HepG2 (cell line): ENCODE data around the gene PTGDS.

Source experiments
- ATF3 ChIP-seq: sonication (generic); formaldehyde crosslinking; IDR thresholded peaks from 2 replicates; pipeline ENCODE4 v1.4.0; 2020; ENCODE audit warnings: missing genetic modification reagents
- CHD2 ChIP-seq: IDR thresholded peaks from 2 replicates; pipeline ENCODE4 v1.6.1; 2011; ENCODE audit warnings: low read depth, low read length, improper control_type of control experiment
- CTCF ChIP-seq: sonication (generic); formaldehyde crosslinking; IDR thresholded peaks from 2 replicates; pipeline ENCODE4 v1.5.0; 2020; ENCODE audit warnings: mild to moderate bottlenecking, missing genetic modification reagents, moderate library complexity
- DNMT1 ChIP-seq: sonication (generic); formaldehyde crosslinking; IDR thresholded peaks from 2 replicates; pipeline ENCODE4 v1.5.1; 2020; ENCODE audit warnings: mild to moderate bottlenecking, missing genetic modification reagents
- KLF16 ChIP-seq, 2 experiments: sonication (generic) in 1 of 2; formaldehyde crosslinking in 1 of 2; IDR thresholded peaks; 2 replicates each; pipeline versions ENCODE4 v1.6.1 to v1.8.0; 2016 to 2023; ENCODE audit warnings: missing genetic modification reagents in 2 of 2, missing compliant biosample characterization in 1 of 2
- MAFG ChIP-seq: sonication (generic); formaldehyde crosslinking; IDR thresholded peaks from 2 replicates; pipeline ENCODE4 v1.5.1; 2020; ENCODE audit warnings: mild to moderate bottlenecking, missing genetic modification reagents
- PHF21A ChIP-seq: sonication (generic); formaldehyde crosslinking; IDR thresholded peaks from 2 replicates; pipeline ENCODE4 v1.5.0; 2020; ENCODE audit warnings: mild to moderate bottlenecking, missing genetic modification reagents
- POLR2A ChIP-seq, 2 experiments: IDR thresholded peaks; 2 replicates each; pipeline ENCODE4 v1.6.1; 2011; ENCODE audit warnings: low read depth in 2 of 2, low read length in 2 of 2, mild to moderate bottlenecking in 1 of 2, moderate library complexity in 1 of 2; ENCODE audit not compliant: insufficient read depth in 1 of 2
- SP4 ChIP-seq: sonication (generic); formaldehyde crosslinking; IDR thresholded peaks from 2 replicates; pipeline ENCODE4 v1.8.1; 2023; ENCODE audit warnings: mild to moderate bottlenecking, missing genetic modification reagents
- TCF7 ChIP-seq: sonication (generic); IDR thresholded peaks from 2 replicates; pipeline ENCODE4 v1.6.1; 2016; ENCODE audit warnings: antibody characterized with exemption, low read depth
- ZNF3 ChIP-seq: IDR thresholded peaks from 2 replicates; pipeline ENCODE4 v1.7.0; 2017; ENCODE audit warnings: inconsistent platforms
- ZNF496 ChIP-seq: sonication (generic); formaldehyde crosslinking; IDR thresholded peaks from 2 replicates; pipeline ENCODE4 v1.8.1; 2023; ENCODE audit warnings: mild to moderate bottlenecking, moderate library complexity, missing genetic modification reagents; ENCODE audit not compliant: insufficient replicate concordance
- ZNF629 ChIP-seq: sonication (generic); formaldehyde crosslinking; conservative IDR thresholded peaks from 2 replicates; pipeline ENCODE4 v1.5.0; 2020; ENCODE audit warnings: missing genetic modification reagents
- ZSCAN30 ChIP-seq: sonication (generic); formaldehyde crosslinking; IDR thresholded peaks from 2 replicates; pipeline ENCODE4 v1.5.0; 2020; ENCODE audit warnings: mild to moderate bottlenecking, missing genetic modification reagents

- no peak for TF ChIP-seq SP4
- TF ChIP-seq ZNF3 (CRISPR knock-in tag) = no peak
- no peak for TF ChIP-seq POLR2A (IDR thresholded peaks at IDR 0.05; ENCODE audit: insufficient read depth in 1 of 2, low read depth in 2 of 2, low read length in 2 of 2)
- no peak for TF ChIP-seq ZSCAN30 (CRISPR knock-in tag)
- TF ChIP-seq CTCF = no peak
- no peak for TF ChIP-seq KLF16 (CRISPR knock-in tag; IDR thresholded peaks at IDR 0.05)
- TF ChIP-seq MAFG (CRISPR knock-in tag) = no peak
- no peak for TF ChIP-seq ZNF496 (CRISPR knock-in tag)
- TF ChIP-seq TCF7 = no peak
- no peak for TF ChIP-seq ATF3 (CRISPR knock-in tag)
- no peak for TF ChIP-seq CHD2
- no peak for TF ChIP-seq DNMT1 (CRISPR knock-in tag)
- TF ChIP-seq PHF21A = no peak
- TF ChIP-seq ZNF629 (CRISPR knock-in tag) = no peak
Measured at GRCh38 chr9:137000177-137000930, 23.1 kb downstream of the PTGDS start.
